GM12892 (cell line): ENCODE results near the gene DEFB121.

Experiments
- POLR2A ChIP-seq: IDR thresholded peaks from 2 replicates; pipeline ENCODE4 v1.6.1; 2011; ENCODE audit warnings: low read depth, low read length, control low read depth
- POLR2AphosphoS5 ChIP-seq: IDR thresholded peaks from 2 replicates; pipeline ENCODE4 v1.6.1; 2011; ENCODE audit warnings: low read depth, low read length, control low read depth
- TAF1 ChIP-seq: IDR thresholded peaks from 2 replicates; pipeline ENCODE4 v1.6.1; 2011; ENCODE audit warnings: low read depth, mild to moderate bottlenecking, control low read depth, low read length, borderline replicate concordance

DNA sequence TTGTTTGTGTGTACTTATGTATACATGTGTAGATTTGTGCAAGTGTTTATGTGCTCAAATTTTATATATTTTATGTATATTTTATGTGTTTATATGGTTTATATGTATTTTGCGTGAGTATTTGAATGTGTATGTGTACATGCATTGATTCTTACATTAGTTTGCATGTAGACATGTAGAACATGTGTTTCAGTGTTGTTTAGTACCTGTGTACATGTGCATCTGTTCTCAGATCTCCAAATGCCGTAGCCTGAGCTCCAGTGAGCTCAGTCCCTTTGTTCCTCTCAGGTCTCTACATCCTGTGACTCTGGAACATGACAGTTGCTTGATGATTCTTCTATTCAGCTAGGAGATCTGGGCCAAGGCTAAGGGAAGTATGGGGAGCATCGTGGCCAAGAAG lies 11.1 kb downstream of the DEFB121 start:
- no peak for TF ChIP-seq TAF1
- TF ChIP-seq POLR2A = no peak
- TF ChIP-seq POLR2AphosphoS5 = no peak
